A673 (cell line): ENCODE measurements around the gene LCA5.

Source experiments
- CTCF ChIP-seq: fragments of 300-800, 200-600 bp; sonication (generic); conservative IDR thresholded peaks from 2 replicates; pipeline ENCODE4 v1.5.1; 2017; ENCODE audit warnings: low read depth, mild to moderate bottlenecking, antibody characterized with exemption, low read length, moderate library complexity, mixed read lengths
- EZH2 ChIP-seq: fragments of 200-600 bp; sonication (generic); IDR thresholded peaks from 2 replicates; pipeline ENCODE4 v1.6.1; 2017; ENCODE audit warnings: borderline replicate concordance, low read depth, mild to moderate bottlenecking, mixed read lengths, antibody characterized with exemption, low read length; ENCODE audit not compliant: poor library complexity, severe bottlenecking

GRCh38 chr6:79574630-79575225 is 37.5 kb upstream of the LCA5 start:
- TF ChIP-seq CTCF (no peak), EZH2 (no peak)
